Mesenchymal stem cell (in vitro differentiated cells and primary cell): Measurements from ENCODE around the gene CEMIP2.

Source experiments
- DNase-seq: peaks from one replicate; pipeline ENCODE4 v3.0.0-alpha.2; 2013
- H2AFZ ChIP-seq: one replicate; pipeline ENCODE4 v1.6.1; 2013; ENCODE audit warnings: low read depth, mild to moderate bottlenecking, control low read depth, inconsistent platforms, low read length, moderate library complexity
- H2AK5ac ChIP-seq: 2 replicates; pipeline ENCODE4 v1.6.1; 2013; ENCODE audit warnings: low read length, moderate library complexity, mild to moderate bottlenecking, inconsistent platforms; ENCODE audit not compliant: severe bottlenecking
- H2BK120ac ChIP-seq: one replicate; pipeline ENCODE4 v1.6.1; 2013; ENCODE audit warnings: low read depth, mild to moderate bottlenecking, inconsistent platforms, low read length, moderate library complexity
- H2BK12ac ChIP-seq, 2 experiments: one replicate each; pipeline ENCODE4 v1.6.1; 2013; ENCODE audit warnings: inconsistent platforms in 2 of 2, low read length in 2 of 2, mild to moderate bottlenecking in 2 of 2, moderate library complexity in 2 of 2, control low read depth in 1 of 2
- H2BK15ac ChIP-seq: one replicate; pipeline ENCODE4 v1.6.1; 2013; ENCODE audit warnings: mild to moderate bottlenecking, low read depth, inconsistent platforms; ENCODE audit not compliant: poor library complexity, severe bottlenecking
- H2BK5ac ChIP-seq: 2 replicates; pipeline ENCODE4 v1.6.1; 2013; ENCODE audit warnings: low read depth, mild to moderate bottlenecking, low read length, control low read depth, inconsistent platforms; ENCODE audit not compliant: poor library complexity, severe bottlenecking
- H3K14ac ChIP-seq, 2 experiments: one replicate each; pipeline ENCODE4 v1.6.1; 2013; ENCODE audit warnings: inconsistent platforms in 2 of 2, low read length in 2 of 2, control low read depth in 1 of 2, mild to moderate bottlenecking in 1 of 2, moderate library complexity in 1 of 2
- H3K18ac ChIP-seq, 2 experiments: one replicate each; pipeline ENCODE4 v1.6.1; 2013; ENCODE audit warnings: inconsistent platforms in 2 of 2, low read length in 2 of 2, control low read depth in 1 of 2, low read depth in 1 of 2, mild to moderate bottlenecking in 1 of 2
- H3K23ac ChIP-seq, 2 experiments: one replicate each; pipeline ENCODE4 v1.6.1; 2013; ENCODE audit warnings: inconsistent platforms in 2 of 2, low read length in 2 of 2, mild to moderate bottlenecking in 2 of 2, moderate library complexity in 2 of 2, control low read depth in 1 of 2
- H3K27ac ChIP-seq: 2 replicates; pipeline ENCODE4 v1.5.1; 2013; ENCODE audit warnings: mild to moderate bottlenecking, moderate library complexity, low read length, control low read depth, inconsistent platforms; ENCODE audit not compliant: poor library complexity, severe bottlenecking
- H3K27me3 ChIP-seq, 2 experiments: 2 replicates each; pipeline versions ENCODE4 v1.6.1 to v1.7.0; 2013; ENCODE audit warnings: low read length in 2 of 2, mild to moderate bottlenecking in 2 of 2, moderate library complexity in 2 of 2, control low read depth in 1 of 2, inconsistent platforms in 1 of 2; ENCODE audit not compliant: control insufficient read depth in 1 of 2, insufficient read depth in 1 of 2
- H3K36me3 ChIP-seq, 2 experiments: 2 replicates each; pipeline versions ENCODE4 v1.6.1 to v1.7.0; 2013; ENCODE audit warnings: low read length in 2 of 2, control low read depth in 1 of 2, inconsistent platforms in 1 of 2, low read depth in 1 of 2, mild to moderate bottlenecking in 1 of 2; ENCODE audit not compliant: insufficient read depth in 2 of 2, control insufficient read depth in 1 of 2
- H3K4ac ChIP-seq, 2 experiments: one replicate each; pipeline ENCODE4 v1.6.1; 2013; ENCODE audit warnings: inconsistent platforms in 2 of 2, low read length in 2 of 2, mild to moderate bottlenecking in 2 of 2, moderate library complexity in 2 of 2, control low read depth in 1 of 2, low read depth in 1 of 2
- H3K4me1 ChIP-seq: 2 replicates; pipeline ENCODE4 v1.6.1; 2013; ENCODE audit warnings: low read depth, low read length, control low read depth; ENCODE audit not compliant: control insufficient read depth, insufficient read depth
- H3K4me2 ChIP-seq: 2 replicates; pipeline ENCODE4 v1.6.1; 2013; ENCODE audit warnings: low read length, mild to moderate bottlenecking, inconsistent platforms; ENCODE audit not compliant: poor library complexity, severe bottlenecking
- H3K4me3 ChIP-seq, 2 experiments: 2 replicates each; pipeline versions ENCODE4 v1.5.1 to v1.7.0; 2013; ENCODE audit warnings: low read length in 2 of 2, mild to moderate bottlenecking in 2 of 2, control low read depth in 1 of 2, low read depth in 1 of 2; ENCODE audit not compliant: insufficient read depth in 1 of 2
- H3K79me1 ChIP-seq: replicated peaks from 2 replicates; pipeline ENCODE4 v1.6.1; 2013; ENCODE audit warnings: mild to moderate bottlenecking, control low read depth, low read length, inconsistent platforms; ENCODE audit not compliant: poor library complexity, severe bottlenecking
- H3K9ac ChIP-seq: 2 replicates; pipeline ENCODE4 v1.7.0; 2013; ENCODE audit warnings: mild to moderate bottlenecking, low read length, moderate library complexity
- H3K9me3 ChIP-seq: 2 replicates; pipeline ENCODE4 v1.7.0; 2013; ENCODE audit warnings: mild to moderate bottlenecking, low read length; ENCODE audit not compliant: control insufficient read depth
- H4K8ac ChIP-seq: one replicate; pipeline ENCODE4 v1.6.1; 2013; ENCODE audit warnings: inconsistent platforms, mild to moderate bottlenecking, low read length, moderate library complexity
- H4K91ac ChIP-seq: one replicate; pipeline ENCODE4 v1.6.1; 2013; ENCODE audit warnings: mild to moderate bottlenecking, low read length, inconsistent platforms
- WGBS: methylation state at CpG from one replicate; pipeline ENCODE4 v1.1.7; 2013; ENCODE audit warnings: mixed read lengths; 5-methylcytosine and 5-hydroxymethylcytosine counted together

Gene CEMIP2

DNA sequence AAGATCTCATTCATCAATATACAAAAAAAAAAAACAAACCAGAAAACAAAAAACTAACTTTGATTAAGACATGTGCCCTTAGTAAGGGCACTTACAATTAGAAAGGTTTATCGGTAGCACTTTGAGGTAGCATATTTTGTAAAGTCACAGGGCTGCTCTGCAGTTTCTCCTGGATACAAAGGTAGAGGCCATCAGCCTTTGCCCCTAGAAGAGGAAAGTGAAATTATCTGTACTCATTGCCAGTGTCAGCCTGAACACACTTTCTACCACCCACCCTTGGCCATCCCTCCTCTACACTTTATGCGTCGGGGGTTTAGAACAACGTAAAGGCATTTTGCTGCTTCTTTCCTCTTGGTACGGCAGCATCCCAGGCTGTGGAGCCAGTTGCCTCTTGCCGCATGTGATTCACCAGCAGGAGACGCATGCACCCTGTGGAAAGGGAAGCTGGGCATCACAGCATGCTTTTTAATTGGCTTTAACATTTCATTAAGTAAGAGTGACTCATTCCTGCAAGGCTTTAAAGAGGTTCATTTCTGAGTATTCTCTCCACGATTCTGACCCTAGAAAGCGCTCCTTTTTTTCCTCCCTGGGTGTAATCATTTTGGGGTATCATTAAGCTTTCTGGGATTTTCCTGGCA, 84.6 kb downstream of the CEMIP2 start:
- Histone ChIP-seq H4K91ac (no peak overlapping the region), H3K14ac (peak overlapping the region in 1 of 2 experiments; percentile 55), H3K36me3 (peaks cover 17 to 32% of the 10 kb centered on the region in 2 experiments), H3K9me3 (no peaks in the 10 kb centered on the region), H3K79me1 (peaks cover 10% of the 10 kb centered on the region), H3K4ac (no peak overlapping the region), H2AK5ac (no peak overlapping the region), H2BK15ac (no peak overlapping the region), H4K8ac (no peak overlapping the region), H2BK120ac (no peak overlapping the region), H3K4me1 (peaks cover 12% of the 10 kb centered on the region), H2AFZ (no peak overlapping the region), H3K4me3 (no peak overlapping the region), H2BK5ac (no peak overlapping the region), H3K4me2 (no peak overlapping the region), H3K27ac (peak overlapping the region; percentile 58), H2BK12ac (peak overlapping the region in 1 of 2 experiments; percentile 78), H3K18ac (peak overlapping the region in 1 of 2 experiments; percentile 80), H3K9ac (no peak overlapping the region), H3K27me3 (no peaks in the 10 kb centered on the region), H3K23ac (peak overlapping the region in 1 of 2 experiments; percentile 80)
- DNase-seq: peak; percentile 72
- 76% methylated on average over 7 of the region's 9 CpGs for WGBS

DNA sequence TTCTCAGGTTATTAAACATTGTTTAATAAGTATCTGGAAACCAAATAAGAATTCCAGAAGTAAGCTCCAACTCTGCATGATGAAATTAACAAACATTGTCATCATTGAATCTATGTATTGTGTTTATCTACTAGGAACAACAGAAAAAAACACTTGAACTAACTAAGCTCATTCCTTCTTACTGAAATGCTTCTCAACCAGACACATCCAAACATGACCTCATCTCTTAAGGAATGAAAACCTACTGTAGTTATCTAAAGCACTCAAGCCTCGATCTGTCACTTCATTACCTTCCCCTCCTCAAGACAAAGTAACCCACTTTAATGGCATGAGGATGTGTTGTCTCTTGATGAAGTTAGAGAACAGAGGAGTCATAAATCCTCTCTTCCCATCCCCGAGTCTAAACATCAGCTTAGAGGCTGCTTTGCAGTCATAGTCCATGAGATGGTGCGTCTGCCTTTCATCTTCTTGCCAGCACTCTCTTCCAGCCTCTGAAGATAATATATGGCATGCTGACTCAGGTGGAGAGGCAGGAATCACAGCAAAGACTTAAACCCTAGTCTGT, 86.5 kb downstream of the CEMIP2 start:
- Histone ChIP-seq H3K9me3 (no peaks in the 10 kb centered on the region), H2AK5ac (peak overlapping the region; percentile 88), H3K4me3 (no peak overlapping the region), H3K18ac (peak overlapping the region; percentile 46 to 80), H3K14ac (no peak overlapping the region), H3K4me2 (peak overlapping the region; percentile 49), H2BK12ac (peak overlapping the region in 1 of 2 experiments; percentile 52), H3K27me3 (no peaks in the 10 kb centered on the region), H3K4me1 (peaks cover 14% of the 10 kb centered on the region), H3K79me1 (peaks cover 6% of the 10 kb centered on the region), H3K23ac (no peak overlapping the region), H2BK5ac (no peak overlapping the region), H4K8ac (no peak overlapping the region), H2BK15ac (no peak overlapping the region), H4K91ac (no peak overlapping the region), H3K4ac (no peak overlapping the region), H2BK120ac (no peak overlapping the region), H3K9ac (peak overlapping the region; percentile 59), H3K36me3 (peaks cover 6 to 24% of the 10 kb centered on the region in 2 experiments), H2AFZ (no peak overlapping the region), H3K27ac (peak overlapping the region; percentile 93)
- peak; percentile 82 for DNase-seq
- WGBS: 0% methylated on average over 1 of the region's 3 CpGs

DNA sequence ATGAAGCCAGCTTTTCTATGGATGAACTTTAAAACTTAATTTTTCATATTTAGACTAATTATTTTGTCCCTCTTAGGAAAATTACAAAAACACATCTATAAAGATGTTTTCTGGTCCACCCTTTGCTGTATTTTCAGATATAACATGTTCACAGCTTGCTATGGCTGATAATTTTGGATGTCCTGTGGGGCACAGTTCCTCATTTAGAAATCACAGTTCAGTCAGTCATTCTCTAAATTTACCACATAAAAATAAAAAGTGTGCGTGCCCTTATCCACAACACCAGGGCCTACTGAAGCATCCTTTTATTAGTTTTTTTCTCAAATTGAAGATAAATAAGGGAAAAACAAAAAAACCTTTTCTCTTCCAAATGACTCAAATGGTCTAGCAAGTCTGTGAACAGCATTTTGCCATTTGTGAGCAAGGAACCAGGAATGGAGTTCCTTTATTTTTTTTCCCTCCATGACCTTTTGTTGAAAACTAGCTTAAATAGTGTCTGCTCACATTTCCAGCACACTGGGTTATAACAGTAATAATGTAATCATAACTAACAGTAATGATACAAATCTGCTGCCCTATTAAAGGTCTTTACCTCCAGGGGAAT, 87.1 kb downstream of the CEMIP2 start:
- Histone ChIP-seq H2AK5ac (no peak overlapping the region), H3K36me3 (peaks cover 6 to 19% of the 10 kb centered on the region in 2 experiments), H2BK5ac (peak overlapping the region; percentile 57), H4K8ac (no peak overlapping the region), H4K91ac (no peak overlapping the region), H3K4me1 (peaks cover 14% of the 10 kb centered on the region), H3K4me2 (no peak overlapping the region), H3K9ac (peak overlapping the region; percentile 59), H3K23ac (no peak overlapping the region), H3K27me3 (no peaks in the 10 kb centered on the region), H2BK12ac (no peak overlapping the region), H3K79me1 (peaks cover 6% of the 10 kb centered on the region), H3K4ac (no peak overlapping the region), H3K14ac (no peak overlapping the region), H3K18ac (no peak overlapping the region), H2AFZ (no peak overlapping the region), H2BK120ac (no peak overlapping the region), H3K9me3 (peaks cover under 1% of the 10 kb centered on the region), H3K27ac (peak overlapping the region; percentile 93), H3K4me3 (no peak overlapping the region), H2BK15ac (no peak overlapping the region)
- DNase-seq: peak; percentile 46
- no CpG with 5 or more reads among the region's 1 CpG for WGBS
